Activated CD8-positive, alpha-beta memory T cell treated with anti-CD3 and anti-CD28 coated beads, Interleukin-2, amount 10 ng/mL, durations not matched to agents 7 days and 5 days (primary cell): Measurements from ENCODE around the gene GOLGA6L10. TPM values are rescaled to one million over a fixed set of nuclear protein-coding genes. Genes with fewer than 3 reads are reported as not detected.

ENCODE experiments used
- ATAC-seq: fragments of 150-1000 bp; cut with Tn5 transposase; one replicate; pipeline ENCODE4 v1.10.0; 2021; ENCODE audit warnings: moderate library complexity
- CTCF ChIA-PET: fragments of 350-600 bp; sonication (Branson Sonifier 250); formaldehyde crosslinking; loops from one replicate; lab custom pipeline; 2021; ENCODE audit warnings: antibody characterized with exemption; lab: Charles Lee
- DNase-seq: peaks from one replicate; pipeline ENCODE4 v3.0.0-alpha.2; 2020
- H3K27ac Mint-ChIP-seq: one replicate; pipeline ENCODE4 v1.8.0; 2021; ENCODE audit warnings: mild to moderate bottlenecking, mixed read lengths
- H3K27me3 Mint-ChIP-seq: one replicate; pipeline ENCODE4 v1.8.0; 2021; ENCODE audit warnings: mixed read lengths
- H3K36me3 Mint-ChIP-seq: one replicate; pipeline ENCODE4 v1.8.0; 2021; ENCODE audit warnings: mild to moderate bottlenecking, mixed read lengths
- H3K4me1 Mint-ChIP-seq: one replicate; pipeline ENCODE4 v1.8.0; 2021; ENCODE audit warnings: mixed read lengths
- H3K4me3 Mint-ChIP-seq: one replicate; pipeline ENCODE4 v1.8.0; 2021; ENCODE audit warnings: mild to moderate bottlenecking, moderate library complexity, mixed read lengths
- H3K9me3 Mint-ChIP-seq: one replicate; pipeline ENCODE4 v1.8.0; 2022; ENCODE audit warnings: low read depth, mixed read lengths
- total RNA-seq, 2 experiments: library from RNA; stranded (reverse); gene quantifications; one replicate each; pipeline ENCODE4 v1.2.3, GENCODE V29; 2021

Gene GOLGA6L10
- total RNA-seq, 2 experiments from 2014 or later: 0.91 to 2.2 TPM

- Mint-ChIP-seq H3K4me3 (no peak overlapping the region), H3K9me3 (no peaks in the 10 kb centered on the region), H3K36me3 (no peaks in the 10 kb centered on the region), H3K27ac (no peak overlapping the region), H3K4me1 (peaks cover 29% of the 10 kb centered on the region), H3K27me3 (peaks cover 9% of the 10 kb centered on the region)
- CTCF ChIA-PET: no interaction called here
- DNase-seq (no peak), ATAC-seq (no peak)
These were observed 55.1 kb downstream of the GOLGA6L10 start for GRCh38 chr15:82294061-82294690.

GRCh38 chr15:82292271-82292670 lies 57.0 kb downstream of the GOLGA6L10 start:
- H3K27me3 Mint-ChIP-seq: peaks cover 16% of the 10 kb centered on the region
- ATAC-seq (no peak), DNase-seq (no peak)
- CTCF ChIA-PET: no interaction called here
- H3K27ac Mint-ChIP-seq: no peak overlapping the region
- H3K4me3 Mint-ChIP-seq: no peak overlapping the region
- H3K4me1 Mint-ChIP-seq: peaks cover 18% of the 10 kb centered on the region
- no peaks in the 10 kb centered on the region for H3K9me3 Mint-ChIP-seq
- peaks cover 2% of the 10 kb centered on the region for H3K36me3 Mint-ChIP-seq

Other genes starting within 250 kb of the GOLGA6L10 start
- 10 to 100 TPM; 27.2 to 29.4 TPM for gene EFL1, start 86.7 kb downstream of the GOLGA6L10 start, total RNA-seq
- not detected for gene SAXO2, start 86.7 kb downstream of the GOLGA6L10 start, total RNA-seq
- gene GOLGA6L9, start 80.3 kb upstream of the GOLGA6L10 start, total RNA-seq: 1 to 10 TPM; 1.1 to 2.9 TPM
- 1,000 to 10,000 TPM; 1,238 to 1,479 TPM for gene RPS17, start 191.0 kb upstream of the GOLGA6L10 start, total RNA-seq